HG03558 (cell line): ENCODE data around the gene CCDC85C.

Experiments used
- ATAC-seq: cut with Tn5 transposase; IDR thresholded peaks from one replicate; pipeline ENCODE4 v1.9.1; 2021; ENCODE audit warnings: moderate number of reproducible peaks; ENCODE audit not compliant: unreplicated experiment; ENCODE audit errors: extremely low read depth

Gene CCDC85C

DNA sequence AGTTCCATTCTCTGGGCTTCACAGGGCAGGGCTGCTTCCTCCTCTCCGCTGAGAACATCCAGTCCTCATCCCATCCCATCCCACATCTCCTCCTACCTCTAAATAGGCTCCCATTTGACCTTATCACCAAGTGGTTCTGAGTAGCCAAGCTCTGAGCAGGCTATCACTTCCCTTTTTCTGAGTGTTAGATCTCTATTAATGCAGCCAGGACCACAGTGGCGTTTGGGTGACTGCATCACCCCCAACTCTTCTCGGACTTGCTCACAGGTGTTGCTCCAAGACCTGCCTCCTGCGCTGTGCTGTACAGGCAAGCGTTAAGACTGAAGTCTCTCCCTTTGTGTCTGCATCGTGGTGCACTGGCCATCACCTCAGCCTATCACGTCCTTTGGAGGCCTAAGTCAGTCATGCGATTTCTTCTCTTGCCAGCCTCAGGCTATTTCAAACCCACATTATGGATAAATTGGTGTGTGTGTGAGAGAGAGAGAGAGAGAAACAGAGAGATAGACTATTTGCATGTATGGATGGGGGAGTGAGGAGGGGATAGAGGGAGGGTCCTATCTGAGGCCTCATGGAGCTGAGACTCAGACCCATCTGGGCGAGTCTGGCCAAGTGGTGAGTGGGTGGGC is 28.5 kb upstream of the CCDC85C start:
- no peak for ATAC-seq

DNA sequence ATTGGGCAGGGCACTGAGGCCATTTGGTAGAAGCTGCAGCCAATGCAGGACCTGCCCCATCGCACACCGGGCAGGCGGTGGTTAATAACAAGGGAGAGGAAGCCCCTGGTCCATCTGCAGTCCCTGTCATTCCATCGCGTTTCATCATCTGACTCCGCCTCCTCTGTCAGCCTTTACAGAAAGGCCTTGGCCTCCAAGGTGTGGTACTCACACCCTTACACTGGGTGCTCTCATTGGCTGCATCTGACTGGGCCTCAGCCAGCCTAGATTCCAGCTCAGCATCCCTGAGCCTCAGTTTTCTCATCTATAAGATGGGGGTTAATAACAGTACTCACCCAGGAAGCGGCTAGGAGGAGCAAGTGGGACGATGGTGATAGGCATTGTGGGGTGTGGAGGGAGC is 26.2 kb upstream of the CCDC85C start:
- ATAC-seq, result no peak

DNA sequence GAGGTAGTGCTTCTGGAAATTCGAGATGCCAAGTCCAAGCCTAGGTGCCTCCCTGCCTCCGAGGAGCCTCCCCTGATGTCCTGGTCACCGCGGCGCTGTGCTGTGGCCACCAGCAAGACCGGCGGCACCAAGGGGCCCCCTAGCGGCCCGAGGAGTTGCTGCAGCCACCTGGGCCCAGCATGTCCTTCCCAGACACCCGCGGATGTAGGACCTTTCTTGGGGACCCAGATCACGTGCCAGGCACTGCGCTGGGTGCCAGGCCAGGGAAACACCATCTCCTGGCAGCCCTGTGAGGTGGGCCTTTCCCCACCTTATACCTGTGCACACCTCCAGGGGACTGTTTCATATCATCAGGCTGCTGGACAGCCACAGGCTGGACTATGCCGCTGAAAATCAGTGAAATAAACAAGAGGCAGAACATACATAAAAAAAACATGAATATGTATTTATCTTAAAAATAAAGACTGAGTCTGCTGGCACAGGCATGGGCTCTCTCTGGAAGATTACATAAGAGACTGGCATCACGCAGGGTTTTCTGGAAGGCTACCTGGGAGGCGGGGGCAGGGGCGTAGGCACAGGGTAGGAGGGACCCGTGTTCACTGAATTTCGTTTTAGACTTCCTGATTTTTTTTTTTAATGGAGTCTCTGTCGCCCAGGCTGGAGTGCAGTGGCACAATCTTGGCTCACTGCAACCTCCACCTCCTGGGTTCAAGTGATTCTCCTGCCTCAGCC is 25.0 kb upstream of the CCDC85C start:
- ATAC-seq, result no peak

DNA sequence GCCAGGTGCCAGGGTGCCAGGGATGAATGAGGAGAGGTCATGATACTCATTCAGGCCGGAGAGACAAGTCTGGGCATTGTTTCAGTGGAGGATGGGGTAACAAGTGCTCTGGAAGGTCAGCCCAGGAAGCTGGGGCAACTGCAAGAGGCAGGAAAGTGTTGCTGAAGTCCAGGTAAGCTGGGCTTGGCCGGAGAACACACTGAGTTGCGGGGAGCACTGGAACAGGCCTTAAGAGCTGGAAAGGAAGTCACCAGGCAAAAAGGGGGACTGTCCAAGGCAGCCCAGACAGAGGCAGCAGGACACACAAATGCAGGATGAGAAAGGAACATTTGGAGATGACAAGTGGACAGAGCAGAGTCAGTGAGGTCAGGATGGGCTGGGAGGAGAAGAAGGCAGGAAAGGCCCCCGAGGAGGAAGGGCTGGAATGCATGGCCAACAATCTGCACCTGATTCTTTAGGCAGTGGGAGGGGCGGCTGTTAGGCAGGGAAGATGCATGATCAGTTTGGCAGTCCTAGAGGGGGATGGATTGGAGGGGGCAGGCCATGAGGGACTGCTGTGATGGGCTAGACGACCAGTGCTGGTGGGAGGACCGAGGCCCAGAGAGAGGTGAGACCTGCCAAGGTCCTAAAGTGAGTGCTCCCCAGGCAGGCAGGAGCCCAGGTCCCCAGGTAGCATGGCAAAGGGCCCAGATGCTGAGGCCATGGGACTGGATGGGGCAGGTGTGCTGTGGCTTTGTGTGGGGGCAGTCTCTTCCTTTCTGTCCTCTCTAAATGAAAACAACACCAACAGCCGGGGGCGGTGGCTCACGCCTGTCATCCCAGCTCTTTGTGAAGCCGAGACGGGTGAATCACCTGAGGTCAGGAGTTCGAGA is 23.7 kb upstream of the CCDC85C start:
- ATAC-seq, result no peak

DNA sequence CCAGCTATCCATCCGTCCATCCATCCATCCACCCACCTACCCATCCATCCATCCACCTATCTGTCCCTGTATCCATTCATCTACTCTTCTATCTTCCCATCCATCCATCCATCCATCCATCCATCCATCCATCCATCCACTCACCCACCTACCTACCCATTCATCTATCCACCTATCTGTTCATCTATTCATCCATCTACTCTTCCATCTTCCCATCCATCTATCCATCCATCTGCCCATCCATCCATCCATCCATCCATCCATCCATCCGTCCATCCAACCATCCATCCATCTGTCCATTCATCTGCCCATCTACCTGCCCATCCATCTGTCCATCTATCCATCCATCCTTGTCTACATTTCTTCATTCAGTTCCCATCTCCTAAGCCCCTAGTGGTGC is 23.1 kb upstream of the CCDC85C start:
- no peak for ATAC-seq

DNA sequence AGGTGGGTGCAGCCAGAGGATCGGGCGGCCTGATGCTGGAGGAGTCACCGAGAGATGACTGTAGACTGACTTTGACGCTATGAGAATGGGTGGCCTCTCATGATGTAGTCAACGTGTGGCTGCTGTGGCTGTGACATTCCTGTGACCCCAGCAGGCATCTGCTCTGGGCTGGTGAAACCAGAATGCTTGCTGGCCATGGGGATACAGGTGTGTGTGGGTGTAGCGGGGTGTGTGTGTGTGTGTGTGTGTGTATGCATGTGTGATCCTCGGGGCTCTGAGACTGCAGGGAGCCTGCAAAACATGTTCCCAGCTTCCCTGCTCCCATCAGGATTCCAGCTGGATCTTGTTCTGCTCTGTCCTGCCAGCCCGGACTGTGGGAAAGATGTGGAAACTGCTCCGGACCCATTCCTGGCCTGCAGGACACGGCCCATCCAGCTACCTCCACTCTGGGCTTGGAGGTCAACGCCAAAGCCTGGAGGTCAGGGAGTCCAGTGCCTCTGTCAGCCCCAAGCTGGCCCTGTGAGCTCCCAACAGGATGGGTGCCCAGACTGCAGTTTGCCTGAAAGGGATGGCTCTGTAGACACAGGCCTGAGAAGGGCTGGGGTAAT is 22.1 kb upstream of the CCDC85C start:
- no peak for ATAC-seq

DNA sequence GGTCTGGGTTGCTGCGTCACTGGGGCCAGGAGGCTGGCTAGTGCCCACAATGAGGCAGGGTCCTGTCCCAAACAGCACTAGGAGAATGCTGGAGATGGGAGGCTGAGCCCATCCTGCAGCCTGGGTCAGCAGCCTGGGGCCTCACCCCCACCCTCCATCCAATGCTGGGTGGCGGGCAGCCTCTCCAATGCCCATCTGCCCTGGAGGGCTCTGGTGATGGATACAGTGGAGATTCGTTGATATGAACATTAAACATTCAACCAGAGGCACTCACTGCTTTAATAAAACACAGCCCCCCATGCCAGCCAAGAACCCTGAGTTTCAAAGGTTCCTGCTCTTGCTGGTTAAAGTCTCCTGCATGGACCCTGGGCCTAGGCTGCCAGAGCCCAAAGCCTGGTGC is 21.5 kb upstream of the CCDC85C start:
- no peak for ATAC-seq

DNA sequence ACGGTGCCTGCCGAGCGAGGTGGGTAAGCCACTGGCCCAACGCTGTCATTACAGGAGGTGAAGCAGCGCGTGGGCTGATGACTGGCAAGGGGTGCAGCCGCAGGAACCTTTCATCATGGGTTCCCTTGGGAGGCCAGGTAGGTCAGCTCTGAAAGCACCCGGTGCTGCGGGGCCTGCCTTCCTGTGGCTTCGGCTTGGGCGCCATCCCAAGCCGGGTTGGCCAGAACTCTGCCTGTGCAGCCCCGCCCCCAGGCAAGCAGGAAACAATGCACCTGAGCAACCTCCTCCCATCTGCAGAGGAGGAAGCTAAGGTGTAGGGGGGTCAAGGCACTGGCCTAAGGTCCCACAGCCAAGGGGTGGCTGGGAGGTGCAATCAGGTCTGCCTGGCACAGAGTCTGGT is 21.0 kb upstream of the CCDC85C start:
- ATAC-seq, result no peak

DNA sequence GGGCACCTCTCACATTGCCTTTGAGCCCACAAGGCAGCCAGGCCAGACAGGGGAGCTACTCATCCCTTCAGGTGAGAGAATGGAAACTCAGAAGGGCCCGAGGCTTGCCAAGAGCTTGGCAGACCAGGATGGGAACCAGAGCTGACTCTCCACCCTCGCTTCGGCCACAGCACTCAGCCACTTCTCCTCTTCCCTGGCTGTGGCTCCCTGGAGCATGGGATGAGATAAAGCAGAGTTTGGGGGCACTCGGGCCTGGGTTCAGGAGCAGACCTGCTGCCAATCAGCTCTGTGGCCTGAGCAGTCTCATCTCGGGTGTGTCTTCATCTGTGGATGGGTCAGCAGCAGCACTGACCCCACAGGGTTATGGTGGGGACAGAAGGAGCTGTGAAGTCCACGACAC is 20.0 kb upstream of the CCDC85C start:
- no peak for ATAC-seq

DNA sequence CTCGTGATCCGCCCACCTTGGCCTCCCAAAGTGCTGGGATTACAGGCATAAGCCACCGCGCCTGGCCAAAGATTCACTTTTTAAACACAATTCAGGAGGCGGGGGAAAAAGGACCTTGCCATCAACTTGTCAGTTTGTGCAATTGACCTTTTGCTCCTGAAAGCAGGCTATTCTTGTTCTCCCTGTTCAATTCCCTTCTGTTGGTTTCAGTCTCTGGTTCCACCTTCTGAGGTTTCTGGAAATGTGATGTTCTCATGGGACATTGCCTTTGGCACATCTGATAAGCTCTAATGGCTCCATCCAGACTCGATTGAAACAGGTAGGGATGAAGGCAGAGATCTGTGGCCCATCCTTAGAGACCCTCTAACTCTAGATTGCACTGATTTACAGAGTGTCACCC is 17.9 kb upstream of the CCDC85C start:
- no peak for ATAC-seq

DNA sequence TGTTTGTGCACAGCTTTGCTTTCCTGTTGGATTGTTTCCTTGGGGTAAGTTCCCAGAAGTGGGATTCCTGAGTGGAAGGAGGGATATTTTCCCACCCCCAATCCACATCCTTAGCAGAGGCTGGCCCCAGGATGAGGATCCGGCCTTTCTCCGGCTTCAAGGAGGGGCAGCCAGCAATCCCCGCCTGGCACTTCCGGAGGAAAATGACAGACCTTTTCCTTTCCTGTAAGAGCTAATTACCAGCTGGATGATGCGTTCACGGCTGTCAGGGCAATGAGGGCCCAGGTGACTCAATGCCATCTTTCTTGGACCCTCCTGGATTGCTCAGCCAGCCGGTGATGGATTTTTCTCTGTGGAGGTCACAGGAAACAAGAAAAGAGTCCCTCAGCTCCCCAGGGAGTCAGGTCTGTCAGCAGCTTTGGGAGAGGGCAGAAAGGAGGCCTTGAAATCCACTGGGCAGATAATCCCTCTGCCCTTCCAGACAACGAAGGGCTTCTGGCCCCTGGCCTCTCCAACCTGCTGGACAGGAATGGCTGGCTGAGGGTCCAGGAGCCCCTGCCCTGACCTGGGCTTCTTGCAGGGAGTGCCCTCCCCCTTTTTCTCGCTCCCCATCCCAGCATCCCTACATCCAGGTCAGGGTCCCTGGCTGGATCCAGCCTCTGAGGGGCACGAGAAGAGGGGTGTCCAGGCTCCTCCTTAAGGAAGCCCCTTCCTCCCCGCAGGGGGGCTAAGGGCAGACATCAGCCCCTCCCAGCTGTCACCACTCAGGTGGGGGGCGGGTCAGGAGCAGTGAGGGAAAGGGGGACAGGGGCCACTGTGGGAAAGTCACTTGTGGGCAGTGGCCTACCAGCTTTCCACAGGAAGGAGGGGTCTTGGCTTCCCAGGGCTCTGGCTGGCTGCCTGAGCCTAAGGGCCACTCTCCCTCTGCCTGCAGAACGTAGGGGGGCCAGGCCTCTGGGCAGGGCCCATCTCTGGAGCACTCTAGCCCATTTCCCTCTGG is 16.1 kb upstream of the CCDC85C start:
- ATAC-seq, result no peak

DNA sequence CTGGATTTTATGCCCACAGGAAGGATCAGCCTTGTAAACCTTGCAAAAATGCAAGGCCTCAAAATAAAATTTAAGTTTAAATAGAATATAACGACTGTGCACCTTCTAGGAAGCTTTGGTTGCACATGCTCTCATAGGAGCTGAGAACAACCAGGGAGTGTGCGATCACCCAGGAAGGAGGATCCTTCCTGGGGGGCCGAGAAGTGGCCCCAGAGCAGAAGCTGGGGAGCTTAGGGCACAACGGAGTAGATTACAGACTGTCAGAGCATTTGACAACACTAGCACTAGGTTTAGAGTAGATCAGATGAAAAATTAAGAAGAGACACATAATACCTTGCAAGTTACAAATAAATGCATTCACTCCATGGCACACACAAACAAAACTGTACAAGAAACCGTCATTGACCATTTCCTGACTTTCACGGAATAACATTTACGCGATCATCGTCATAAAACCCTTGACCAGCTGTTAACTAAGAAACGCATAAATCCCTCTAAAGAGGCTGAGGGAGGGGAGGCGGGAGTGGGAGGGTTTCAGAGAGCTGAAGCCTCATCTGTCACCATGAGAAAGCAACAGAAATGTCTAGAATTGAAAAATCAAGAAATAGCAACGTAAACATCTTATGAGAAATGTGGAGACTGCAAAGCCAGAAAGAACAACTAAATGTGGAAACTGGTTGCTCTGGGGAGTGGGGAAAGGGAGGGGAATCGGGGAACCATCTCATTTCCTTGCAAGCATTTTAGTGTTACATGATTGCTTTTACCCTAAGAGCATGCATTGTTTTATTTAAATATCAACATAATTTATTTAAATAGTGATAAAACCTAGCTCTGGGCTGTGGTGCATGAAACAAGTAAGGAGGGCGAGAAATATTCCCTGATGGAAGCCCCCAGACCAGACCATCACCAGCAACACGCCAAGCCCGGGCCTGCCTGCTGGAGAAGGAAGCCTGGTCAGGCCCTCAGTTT is 13.1 kb upstream of the CCDC85C start:
- no peak for ATAC-seq

DNA sequence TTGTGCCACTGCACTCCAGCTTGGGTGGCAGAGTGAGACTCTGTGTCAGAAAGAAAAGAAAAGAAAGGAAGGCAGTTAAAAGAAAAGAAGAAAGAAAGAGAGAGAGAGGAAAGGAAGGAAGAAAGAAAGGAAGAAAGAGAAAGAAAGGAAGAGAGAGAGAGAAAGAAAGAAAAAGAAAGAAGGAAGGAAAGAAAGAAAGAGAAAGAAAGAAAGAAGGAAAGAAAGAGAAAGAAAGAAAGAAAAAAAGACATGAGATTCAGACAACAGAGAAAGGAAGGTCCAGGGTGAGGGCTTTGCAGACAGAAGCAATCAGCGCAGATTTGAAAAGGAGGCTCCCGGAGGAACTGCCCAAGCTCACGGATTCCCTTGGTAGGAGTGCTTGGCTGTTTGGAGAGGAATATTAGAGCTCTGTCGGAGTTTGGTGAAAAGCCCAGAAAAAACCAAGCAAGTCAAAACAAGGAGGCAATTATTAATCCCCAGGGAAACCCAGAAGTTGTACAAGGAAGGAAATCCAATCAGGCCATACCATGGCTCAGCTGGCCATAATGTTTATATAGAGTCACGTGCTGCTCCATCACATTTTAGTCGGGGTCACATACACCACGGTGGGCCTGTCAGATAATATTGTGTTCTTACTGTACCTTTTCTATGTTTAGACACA is 11.6 kb upstream of the CCDC85C start:
- no peak for ATAC-seq

DNA sequence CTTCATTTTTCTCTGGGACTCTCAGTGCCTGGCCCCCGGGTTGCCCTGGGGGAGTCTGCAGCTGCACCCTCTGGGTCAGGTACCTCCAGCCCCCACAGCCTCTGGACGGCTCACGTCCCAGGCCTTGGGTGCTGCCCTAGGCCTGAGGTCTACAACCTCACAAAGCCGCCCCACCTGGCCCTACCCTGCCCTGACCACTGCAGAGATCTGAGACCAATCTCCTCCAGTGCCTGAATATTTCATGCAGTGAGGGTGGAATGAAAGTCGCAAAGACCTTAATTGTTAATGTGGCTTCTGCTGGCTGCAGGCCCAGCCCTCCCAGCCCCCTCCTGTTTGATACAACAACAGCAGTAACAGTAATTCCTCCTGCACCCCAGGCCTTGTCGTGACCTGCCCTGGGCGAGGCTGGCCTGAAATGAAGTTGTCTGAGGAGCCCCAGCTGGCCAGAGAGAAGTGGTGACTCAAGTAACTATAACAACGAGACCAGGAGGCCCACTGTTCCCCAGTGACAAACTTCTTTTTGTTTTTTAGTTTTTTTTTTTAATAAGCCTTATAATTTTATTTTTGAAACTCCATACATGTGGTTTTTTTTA is 8.8 kb upstream of the CCDC85C start:
- no peak for ATAC-seq

DNA sequence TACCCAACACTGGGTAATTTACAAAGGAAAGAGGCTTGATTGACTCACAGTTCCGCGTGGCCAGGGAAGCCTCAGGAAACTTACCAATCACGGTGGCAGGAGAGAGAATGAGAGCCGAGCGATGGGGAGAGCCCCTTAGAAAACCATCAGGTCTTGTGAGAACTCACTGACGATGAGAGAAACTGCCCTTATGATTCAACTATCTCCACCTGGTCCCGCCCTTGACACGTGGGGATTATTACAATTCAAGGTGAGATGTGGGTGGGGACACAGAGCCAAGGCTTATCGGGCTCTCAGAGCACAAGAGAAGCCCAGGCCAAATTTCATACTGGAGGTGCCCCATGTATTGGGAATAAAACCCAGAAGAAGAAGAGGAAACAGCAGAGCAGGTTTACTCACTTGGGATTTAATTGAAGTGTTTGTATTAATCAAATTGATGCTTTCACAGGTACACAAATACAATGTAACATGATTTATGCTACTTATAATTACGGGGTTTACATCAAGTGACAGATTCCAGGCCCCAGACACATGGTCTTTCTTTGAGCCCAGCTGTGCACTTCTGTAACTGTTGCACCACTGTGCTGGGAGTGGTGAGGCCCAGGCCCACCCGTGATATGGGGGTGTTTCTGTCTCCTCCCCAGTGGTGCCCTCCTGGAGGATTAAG is 8.2 kb upstream of the CCDC85C start:
- no peak for ATAC-seq

DNA sequence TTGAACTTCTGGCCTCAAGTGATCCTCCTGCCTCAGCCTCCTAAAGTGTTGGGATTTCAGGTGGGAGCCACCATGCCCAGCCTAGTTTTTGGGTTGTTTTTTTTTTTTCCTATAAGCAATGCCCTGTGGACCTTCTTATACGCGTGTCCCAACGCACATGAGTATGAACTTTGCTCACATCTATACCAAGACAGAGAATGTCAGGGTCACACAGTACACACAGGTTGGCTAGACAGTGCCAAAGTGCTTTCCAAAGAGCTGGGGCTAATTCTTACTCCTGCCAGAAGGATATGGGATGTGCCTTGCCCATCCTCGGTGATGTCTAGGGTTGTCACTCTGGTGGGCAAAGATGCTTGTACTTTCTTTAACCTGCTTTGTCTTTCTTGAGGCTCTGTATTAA is 7.6 kb upstream of the CCDC85C start:
- no peak for ATAC-seq
